HFFc6 (cell line): ENCODE data around the gene ADGRL3. TPM values are rescaled to one million over a fixed set of nuclear protein-coding genes. Genes with fewer than 3 reads are reported as not detected.
"Not testable (repeated sequence)": the region's sequence is repeated elsewhere in the genome, so short reads cannot be mapped to it uniquely, and the experiment has no call there.

Experiments used
- DNase-seq: peaks from one replicate; pipeline ENCODE4 v3.0.0-alpha.2; 2018
- H3K27ac Mint-ChIP-seq: 2 replicates; pipeline ENCODE4 v1.8.0; 2020; ENCODE audit warnings: mild to moderate bottlenecking, mixed read lengths
- H3K27me3 Mint-ChIP-seq: 2 replicates; pipeline ENCODE4 v1.8.0; 2021; ENCODE audit warnings: mild to moderate bottlenecking, moderate library complexity, mixed read lengths; ENCODE audit not compliant: insufficient read depth
- H3K36me3 Mint-ChIP-seq: 2 replicates; pipeline ENCODE4 v1.8.0; 2021; ENCODE audit warnings: low read depth, mixed read lengths
- H3K4me1 Mint-ChIP-seq: 2 replicates; pipeline ENCODE4 v1.8.0; 2020; ENCODE audit warnings: low read depth, mixed read lengths
- H3K4me3 Mint-ChIP-seq: 2 replicates; pipeline ENCODE4 v1.8.0; 2020; ENCODE audit warnings: mild to moderate bottlenecking, moderate library complexity, mixed read lengths
- H3K9me3 Mint-ChIP-seq: 2 replicates; pipeline ENCODE4 v1.8.0; 2020; ENCODE audit warnings: mild to moderate bottlenecking, mixed read lengths
- CTCF ChIP-seq: fragments of 200-600 bp; sonication (generic); IDR thresholded peaks from 2 replicates; pipeline ENCODE4 v1.5.0; 2021; ENCODE audit warnings: antibody characterized with exemption, mild to moderate bottlenecking
- total RNA-seq, 6 experiments: library from RNA; stranded (reverse); fragmentation: NEBNext Ultra II Directional; extraction: Animal tissue kit (Norgen Biotek cat#: 25700); gene quantifications; 2 replicates in 1 of 6; 3 replicates in 5 of 6; pipeline ENCODE4 v1.2.3, GENCODE V29; 2021

Gene ADGRL3
- total RNA-seq, 6 experiments from 2014 or later, result not detected

GRCh38 chr4:61205066-61205465 lies 4.9 kb downstream of the ADGRL3 start:
- no peak overlapping the region for H3K4me3 Mint-ChIP-seq
- H3K4me1 Mint-ChIP-seq, result no peaks in the 10 kb centered on the region
- TF ChIP-seq CTCF, result no peak
- H3K9me3 Mint-ChIP-seq, result peaks cover 12% of the 10 kb centered on the region; the same call in 1 of the 2 replicates
- DNase-seq, result no peak
- H3K27ac Mint-ChIP-seq, result no peak overlapping the region
- H3K36me3 Mint-ChIP-seq, result no peaks in the 10 kb centered on the region
- H3K27me3 Mint-ChIP-seq, result peaks cover 19% of the 10 kb centered on the region

- H3K9me3 Mint-ChIP-seq, result peaks cover 14% of the 10 kb centered on the region
- H3K27ac Mint-ChIP-seq, H3K36me3 Mint-ChIP-seq, DNase-seq, H3K27me3 Mint-ChIP-seq, H3K4me3 Mint-ChIP-seq, H3K4me1 Mint-ChIP-seq: not testable (repeated sequence)
Observed at GRCh38 chr4:61207156-61207555, 7.0 kb downstream of the ADGRL3 start.

GRCh38 chr4:61210186-61210939 lies 10.2 kb downstream of the ADGRL3 start:
- no peak for TF ChIP-seq CTCF
- no peaks in the 10 kb centered on the region for H3K4me1 Mint-ChIP-seq
- H3K4me3 Mint-ChIP-seq, result no peak overlapping the region
- no peaks in the 10 kb centered on the region for H3K27me3 Mint-ChIP-seq
- DNase-seq, result no peak
- H3K9me3 Mint-ChIP-seq, result peaks cover 14% of the 10 kb centered on the region
- no peaks in the 10 kb centered on the region for H3K36me3 Mint-ChIP-seq
- H3K27ac Mint-ChIP-seq, result no peak overlapping the region

GRCh38 chr4:61211781-61212180 lies 11.7 kb downstream of the ADGRL3 start:
- Mint-ChIP-seq H3K27ac (no peak overlapping the region), H3K4me1 (no peaks in the 10 kb centered on the region), H3K4me3 (no peak overlapping the region), H3K36me3 (no peaks in the 10 kb centered on the region), H3K27me3 (no peaks in the 10 kb centered on the region), H3K9me3 (peaks cover 14% of the 10 kb centered on the region)
- DNase-seq, result no peak
- TF ChIP-seq CTCF, result no peak

GRCh38 chr4:61212788-61213187 lies 12.7 kb downstream of the ADGRL3 start:
- Mint-ChIP-seq H3K4me1 (no peaks in the 10 kb centered on the region), H3K27ac (no peak overlapping the region), H3K4me3 (no peak overlapping the region), H3K27me3 (no peaks in the 10 kb centered on the region), H3K36me3 (no peaks in the 10 kb centered on the region), H3K9me3 (peaks cover 11% of the 10 kb centered on the region)
- no peak for TF ChIP-seq CTCF
- no peak for DNase-seq

GRCh38 chr4:61214680-61215079 lies 14.6 kb downstream of the ADGRL3 start:
- peaks cover 7% of the 10 kb centered on the region for H3K9me3 Mint-ChIP-seq
- no peaks in the 10 kb centered on the region for H3K36me3 Mint-ChIP-seq
- H3K27ac Mint-ChIP-seq, result no peak overlapping the region
- no peak for DNase-seq
- no peaks in the 10 kb centered on the region for H3K27me3 Mint-ChIP-seq
- no peak for TF ChIP-seq CTCF
- no peaks in the 10 kb centered on the region for H3K4me1 Mint-ChIP-seq
- H3K4me3 Mint-ChIP-seq, result no peak overlapping the region
